ENCODE measurements around the gene CCDC80.
A peak's percentile ranks its signal among the peaks of the same experiment; 100 is the strongest.

The CCDC80 gene

GRCh38 chr3:112656043-112656442, 15.1 kb upstream of the CCDC80 start:
- no peak for DNase-seq

DNA sequence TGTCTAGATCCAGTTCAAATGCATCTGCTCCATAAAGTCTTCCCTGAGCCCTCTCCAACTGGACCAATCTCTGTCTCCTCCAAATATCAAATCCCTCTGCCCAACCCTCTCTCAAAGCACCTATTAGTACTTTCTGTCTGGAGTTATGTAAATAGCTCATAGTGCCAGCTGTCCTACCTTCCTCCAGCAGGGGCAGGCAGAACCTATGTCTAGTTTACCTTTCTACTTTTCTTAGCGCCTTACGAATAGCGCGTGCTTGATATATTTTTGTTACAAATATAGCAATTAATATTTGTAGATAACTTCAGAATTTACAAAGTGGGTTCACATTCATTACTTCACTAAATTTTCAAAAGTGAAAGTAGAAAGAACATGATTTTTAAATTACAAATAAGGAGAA, 14.0 kb upstream of the CCDC80 start:
- DNase-seq = no peak

- no peak for DNase-seq
These were observed 13.5 kb upstream of the CCDC80 start for GRCh38 chr3:112654492-112654891.

DNA sequence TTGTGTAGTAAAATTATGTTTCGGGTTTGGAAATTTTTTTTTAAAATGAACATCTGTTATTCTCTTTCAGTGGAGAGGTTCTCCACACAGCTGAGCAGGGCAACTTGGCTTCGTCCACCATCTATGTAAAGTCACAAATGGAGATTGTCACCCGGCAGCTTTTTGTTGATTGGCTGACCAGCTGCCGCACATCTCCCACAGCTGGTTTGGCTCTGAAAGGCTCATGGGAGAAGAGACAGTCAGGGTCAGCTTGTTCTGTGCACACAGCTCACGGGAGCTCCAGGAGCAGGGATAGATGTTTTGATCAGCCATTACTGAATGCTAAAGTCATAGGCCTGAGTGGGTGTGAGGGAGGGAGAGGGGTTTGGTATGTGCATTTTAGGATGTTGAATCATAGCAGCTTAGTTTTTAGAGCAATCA, 12.9 kb upstream of the CCDC80 start:
- no peak for DNase-seq

DNA sequence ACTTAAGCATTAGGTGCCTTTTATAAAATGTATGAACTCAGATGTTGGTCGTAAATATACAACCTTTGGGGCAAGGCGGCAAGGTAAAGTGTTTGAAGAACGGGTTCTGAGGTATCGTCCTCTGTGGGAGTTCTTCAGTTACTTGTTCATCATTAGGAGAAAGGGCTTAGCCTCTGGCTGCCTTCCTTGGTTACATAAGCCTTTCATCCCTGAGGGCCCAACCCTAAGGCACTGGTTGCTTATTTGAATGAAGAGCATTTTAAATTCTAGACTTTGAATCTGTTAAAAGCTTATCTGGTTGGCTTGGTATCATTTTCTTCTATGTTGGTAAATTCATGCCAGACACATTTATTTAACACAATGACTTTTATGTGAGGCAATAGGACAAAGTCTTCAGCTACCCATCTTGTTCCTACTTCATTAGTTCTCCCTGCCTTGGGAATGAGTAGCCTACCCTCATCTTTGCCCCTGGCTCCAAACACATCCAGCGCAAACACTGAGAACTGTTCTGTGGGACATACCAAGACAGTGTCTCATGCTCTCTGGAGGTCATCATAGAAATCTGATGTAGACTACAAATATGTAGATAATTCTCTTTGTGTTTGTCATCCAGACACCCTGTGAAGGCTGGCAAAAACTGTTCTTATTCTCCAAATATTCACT, 12.4 kb upstream of the CCDC80 start:
- no peak for DNase-seq

GRCh38 chr3:112651516-112651915, 10.6 kb upstream of the CCDC80 start:
- no peak for DNase-seq

DNA sequence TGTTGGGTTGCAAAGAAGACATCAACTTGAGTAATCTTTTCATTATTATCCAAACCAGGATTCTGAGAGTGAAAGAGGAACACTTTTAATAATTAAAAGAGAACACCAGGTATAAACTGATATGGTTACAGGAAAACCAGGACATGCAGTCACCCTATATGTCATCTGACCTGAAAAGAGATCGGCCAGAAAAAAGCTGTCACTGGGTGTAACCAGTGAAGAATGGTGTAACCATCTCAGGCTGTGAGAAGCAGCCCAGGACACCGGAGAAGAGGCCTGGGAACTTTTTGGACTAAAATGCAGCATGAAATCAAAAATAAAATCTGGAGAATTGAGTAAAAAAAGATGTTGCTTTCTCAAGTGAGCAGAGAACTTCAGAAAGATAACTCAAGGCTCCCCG, 10.1 kb upstream of the CCDC80 start:
- DNase-seq = no peak

GRCh38 chr3:112650482-112650881, 9.5 kb upstream of the CCDC80 start:
- DNase-seq = no peak

GRCh38 chr3:112649478-112649735, 8.5 kb upstream of the CCDC80 start:
- no peak for DNase-seq

GRCh38 chr3:112647122-112647521, 6.2 kb upstream of the CCDC80 start:
- DNase-seq = no peak

GRCh38 chr3:112646623-112647022, 5.7 kb upstream of the CCDC80 start:
- DNase-seq = no peak

GRCh38 chr3:112644453-112644852, 3.5 kb upstream of the CCDC80 start:
- no peak for DNase-seq

DNA sequence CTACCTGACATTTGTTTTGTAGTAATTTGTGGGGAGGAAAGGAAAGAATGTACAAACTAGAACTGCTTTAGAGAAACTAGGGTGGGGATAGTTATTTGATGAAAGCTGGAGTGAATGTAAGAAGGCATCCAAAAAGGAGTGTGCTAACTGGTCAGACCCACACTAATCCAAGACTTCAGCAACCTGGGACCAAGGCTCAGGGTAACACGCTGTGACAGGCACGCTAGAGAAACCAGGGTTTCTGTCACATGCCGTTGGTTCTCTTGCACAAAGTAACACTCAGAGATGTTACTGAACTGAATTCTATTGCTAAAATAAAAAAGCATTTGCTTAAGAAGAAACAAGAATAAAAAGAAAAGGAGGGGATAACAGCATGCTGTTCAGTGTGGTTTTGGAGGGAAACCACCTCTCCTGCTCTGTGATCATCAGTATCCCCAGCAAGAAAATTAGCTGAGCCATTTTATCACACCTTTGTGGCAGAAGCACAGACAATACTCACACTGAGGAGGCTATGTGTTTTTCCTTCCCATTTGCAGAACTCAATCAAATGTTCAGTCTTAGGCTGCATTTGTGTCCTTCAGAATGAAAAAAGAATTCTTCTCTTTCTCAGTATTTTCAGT, 2.8 kb upstream of the CCDC80 start:
- no peak for DNase-seq

DNA sequence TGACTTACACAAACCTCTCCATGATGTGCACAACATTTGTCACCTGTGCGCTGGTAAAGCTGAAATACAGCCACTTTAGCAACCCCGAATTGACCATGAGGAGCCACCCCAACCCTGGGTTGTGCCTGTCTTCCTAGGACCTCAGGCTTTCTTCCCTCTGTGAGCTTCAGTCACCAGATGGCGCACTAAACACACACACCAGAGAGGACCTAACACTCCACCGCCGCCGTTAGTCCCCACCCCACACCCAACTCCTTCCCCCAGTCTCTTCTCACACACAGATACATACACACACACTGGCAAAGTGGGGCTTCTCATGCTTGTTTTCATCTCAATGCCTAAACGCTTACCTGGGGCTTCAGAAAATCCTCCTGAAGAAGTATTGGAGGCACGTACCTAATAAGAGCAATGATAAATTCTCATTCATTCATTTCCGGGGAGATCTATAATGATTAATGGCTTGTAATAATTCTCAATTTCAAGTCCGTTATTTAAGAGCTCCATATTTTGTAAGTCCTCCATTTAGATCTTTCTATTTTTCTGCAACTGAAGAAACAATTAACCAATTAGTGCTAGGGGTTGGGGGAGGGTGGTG, 2.1 kb upstream of the CCDC80 start:
- peak; percentile 71 for DNase-seq

- DNase-seq = no peak
These were observed 540 bp downstream of the CCDC80 start for GRCh38 chr3:112640276-112640929.

- no peak for DNase-seq
These were observed 1.3 kb downstream of the CCDC80 start for GRCh38 chr3:112639455-112640225.

GRCh38 chr3:112638327-112639020, 2.5 kb downstream of the CCDC80 start:
- no peak for DNase-seq

DNA sequence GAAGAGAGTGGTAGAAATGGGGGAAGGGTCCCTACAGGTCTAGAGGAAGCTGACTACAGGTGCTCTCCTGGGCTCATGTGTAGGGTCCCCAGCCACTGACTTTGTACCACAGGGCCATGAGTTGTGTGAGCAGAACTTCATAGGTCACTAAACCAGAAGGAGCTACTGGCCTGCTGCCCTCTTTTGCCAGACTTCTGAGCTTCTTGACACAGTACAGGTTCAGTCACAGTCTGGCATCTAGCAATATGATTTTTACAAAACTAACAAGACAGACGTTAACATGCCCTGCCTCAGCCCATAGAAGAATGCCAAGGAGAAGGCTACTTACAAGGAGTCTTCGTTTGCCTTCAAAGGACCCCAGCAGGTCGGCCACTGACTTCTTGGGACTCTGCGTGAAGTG, 3.2 kb downstream of the CCDC80 start:
- DNase-seq = no peak

- no peak for DNase-seq
These were observed 5.3 kb downstream of the CCDC80 start for GRCh38 chr3:112635674-112636073.

- DNase-seq = no peak
These were observed 6.0 kb downstream of the CCDC80 start for GRCh38 chr3:112634786-112635541.

DNA sequence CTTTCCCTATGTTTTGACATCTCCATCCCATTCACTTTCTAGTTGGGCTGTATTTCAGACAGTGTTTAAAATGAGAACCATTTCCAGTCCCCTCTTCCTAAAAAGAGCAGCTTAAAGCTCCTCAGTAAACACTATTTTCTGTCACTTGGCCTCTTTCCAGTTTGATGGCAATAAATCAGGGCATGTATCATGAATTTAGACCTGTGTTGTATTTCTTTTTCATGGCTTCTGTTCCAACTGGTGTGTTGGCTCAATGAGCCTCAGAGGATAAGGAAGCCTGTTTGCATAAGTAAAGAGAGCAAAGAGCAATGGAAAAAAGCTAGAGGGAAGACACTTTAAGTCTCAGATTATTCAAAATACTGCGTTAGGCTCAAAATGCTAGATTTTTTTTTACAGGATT, 7.2 kb downstream of the CCDC80 start:
- DNase-seq = no peak

- no peak for DNase-seq
These were observed 7.8 kb downstream of the CCDC80 start for GRCh38 chr3:112633191-112633590.
